Smooth muscle cell (in vitro differentiated cells): Measurements from ENCODE around the gene KCNIP2. TPM values are rescaled to one million over a fixed set of nuclear protein-coding genes. Genes with fewer than 3 reads are reported as not detected.

Experiments used
- DNase-seq: peaks from one replicate; lab custom pipeline; 2025; ENCODE audit not compliant: unreplicated experiment; lab: John Stamatoyannopoulos, UW
- H2AFZ ChIP-seq: fragments of 200-600 bp; sonication (generic); 2 replicates; pipeline ENCODE4 v1.6.0; 2016; ENCODE audit warnings: antibody characterized with exemption, low read depth, mild to moderate bottlenecking
- H3F3A ChIP-seq: fragments of 200-600 bp; sonication (generic); 2 replicates; pipeline ENCODE4 v1.6.0; 2017; ENCODE audit warnings: antibody characterized with exemption, low read depth
- H3K27ac ChIP-seq: fragments of 200-600 bp; sonication (generic); 2 replicates; pipeline ENCODE4 v1.5.1; 2016; ENCODE audit warnings: low read depth, mild to moderate bottlenecking
- H3K27me3 ChIP-seq: fragments of 200-600 bp; sonication (generic); 2 replicates; pipeline ENCODE4 v1.6.1; 2016; ENCODE audit warnings: low read depth, mild to moderate bottlenecking
- H3K36me3 ChIP-seq: fragments of 200-600 bp; sonication (generic); 2 replicates; pipeline ENCODE4 v1.5.1; 2016; ENCODE audit warnings: low read depth
- H3K4me1 ChIP-seq: fragments of 200-600 bp; sonication (generic); 2 replicates; pipeline ENCODE4 v1.5.1; 2016; ENCODE audit warnings: low read depth
- H3K4me2 ChIP-seq: fragments of 200-600 bp; sonication (generic); 2 replicates; pipeline ENCODE4 v1.6.0; 2016; ENCODE audit warnings: mild to moderate bottlenecking
- H3K4me3 ChIP-seq: fragments of 200-600 bp; sonication (generic); 2 replicates; pipeline ENCODE4 v1.5.1; 2016; ENCODE audit warnings: mild to moderate bottlenecking
- H3K79me2 ChIP-seq: fragments of 200-600 bp; sonication (generic); 2 replicates; pipeline ENCODE4 v1.6.0; 2016; ENCODE audit warnings: low read depth, mild to moderate bottlenecking
- H3K9ac ChIP-seq: fragments of 200-600 bp; sonication (generic); 2 replicates; pipeline ENCODE4 v1.6.0; 2016; ENCODE audit warnings: low read depth
- H3K9me3 ChIP-seq: fragments of 200-600 bp; sonication (generic); replicated peaks from 2 replicates; pipeline ENCODE4 v1.5.1; 2016; ENCODE audit warnings: low read depth
- H4K20me1 ChIP-seq: fragments of 200-600 bp; sonication (generic); 2 replicates; pipeline ENCODE4 v1.6.0; 2016; ENCODE audit warnings: low read depth
- WGBS: methylation state at CpG from one replicate; pipeline ENCODE4 v1.1.7; 2016; ENCODE audit warnings: low lambda C conversion rate; 5-methylcytosine and 5-hydroxymethylcytosine counted together
- polyA plus RNA-seq: library from polyadenylated mRNA; unstranded; fragments of >200 nt; fragmentation: Nextera tagmentation; extraction: Ambion mirVana; gene quantifications from 2 replicates; pipeline ENCODE4 v1.2.1, GENCODE V29; 2016
- total RNA-seq: library from RNA; depleted of rRNA; stranded (reverse); fragments of >200 nt; gene quantifications from 2 replicates; pipeline ENCODE4 v1.2.3, GENCODE V29; 2014
- TF ChIP-seq, protein P1 (sequence below): fragments of 200-600 bp; sonication (generic); IDR thresholded peaks from 2 replicates; pipeline ENCODE4 v1.5.1; 2017; ENCODE audit warnings: borderline replicate concordance, mild to moderate bottlenecking, antibody characterized with exemption; ENCODE audit not compliant: insufficient read depth, poor library complexity, severe bottlenecking

Gene KCNIP2
- total and polyA plus RNA-seq, 2 experiments from 2014 or later: 0.87 to 3.9 TPM

DNA sequence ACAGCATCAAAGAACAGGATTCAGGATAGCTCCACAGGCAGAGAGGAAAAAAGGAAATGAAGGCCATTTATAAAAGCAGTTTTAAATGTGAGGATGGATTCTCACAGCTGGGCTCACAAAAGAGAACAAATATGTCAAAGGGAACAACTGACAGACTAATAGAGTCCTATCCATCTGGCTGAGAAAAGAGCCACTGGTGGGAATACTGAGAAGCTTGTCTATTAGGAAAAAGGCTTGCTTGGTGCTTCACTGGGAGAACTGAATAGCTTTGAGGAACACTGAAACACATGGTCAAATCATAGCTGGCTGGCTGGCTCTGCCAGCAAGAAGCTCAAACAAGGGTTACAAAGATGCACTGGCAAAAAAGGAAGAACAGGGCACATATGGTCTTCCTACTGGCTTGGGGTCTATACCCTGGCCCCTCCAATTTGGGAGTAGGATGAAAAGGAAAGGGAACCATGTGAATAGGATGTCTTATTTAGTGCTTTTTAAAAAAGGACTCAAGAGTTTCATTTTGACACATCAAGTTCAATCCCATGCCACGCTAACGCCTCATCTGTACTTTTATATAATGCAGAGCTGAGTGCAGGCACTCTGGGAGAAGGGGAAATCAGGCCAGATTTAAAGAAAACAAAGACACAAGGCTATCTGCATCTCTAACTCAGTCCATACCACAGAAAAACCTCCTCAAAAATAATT lies 44.8 kb upstream of the KCNIP2 start:
- no peak for DNase-seq
- no peak overlapping the region for H3K9ac ChIP-seq
- no peak overlapping the region for H2AFZ ChIP-seq
- TF ChIP-seq, protein P1, sequence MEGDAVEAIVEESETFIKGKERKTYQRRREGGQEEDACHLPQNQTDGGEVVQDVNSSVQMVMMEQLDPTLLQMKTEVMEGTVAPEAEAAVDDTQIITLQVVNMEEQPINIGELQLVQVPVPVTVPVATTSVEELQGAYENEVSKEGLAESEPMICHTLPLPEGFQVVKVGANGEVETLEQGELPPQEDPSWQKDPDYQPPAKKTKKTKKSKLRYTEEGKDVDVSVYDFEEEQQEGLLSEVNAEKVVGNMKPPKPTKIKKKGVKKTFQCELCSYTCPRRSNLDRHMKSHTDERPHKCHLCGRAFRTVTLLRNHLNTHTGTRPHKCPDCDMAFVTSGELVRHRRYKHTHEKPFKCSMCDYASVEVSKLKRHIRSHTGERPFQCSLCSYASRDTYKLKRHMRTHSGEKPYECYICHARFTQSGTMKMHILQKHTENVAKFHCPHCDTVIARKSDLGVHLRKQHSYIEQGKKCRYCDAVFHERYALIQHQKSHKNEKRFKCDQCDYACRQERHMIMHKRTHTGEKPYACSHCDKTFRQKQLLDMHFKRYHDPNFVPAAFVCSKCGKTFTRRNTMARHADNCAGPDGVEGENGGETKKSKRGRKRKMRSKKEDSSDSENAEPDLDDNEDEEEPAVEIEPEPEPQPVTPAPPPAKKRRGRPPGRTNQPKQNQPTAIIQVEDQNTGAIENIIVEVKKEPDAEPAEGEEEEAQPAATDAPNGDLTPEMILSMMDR: no peak
- H3K4me3 ChIP-seq: no peak overlapping the region
- 100% methylated on average over 2 of the region's 2 CpGs for WGBS
- no peaks in the 10 kb centered on the region for H3K9me3 ChIP-seq
- H3K36me3 ChIP-seq: no peaks in the 10 kb centered on the region
- no peak overlapping the region for H3K4me2 ChIP-seq
- peaks cover 4% of the 10 kb centered on the region for H3K4me1 ChIP-seq
- H3F3A ChIP-seq: no peaks in the 10 kb centered on the region
- H4K20me1 ChIP-seq: peaks cover 36% of the 10 kb centered on the region
- no peaks in the 10 kb centered on the region for H3K79me2 ChIP-seq
- H3K27me3 ChIP-seq: no peaks in the 10 kb centered on the region
- H3K27ac ChIP-seq: no peak overlapping the region

DNA sequence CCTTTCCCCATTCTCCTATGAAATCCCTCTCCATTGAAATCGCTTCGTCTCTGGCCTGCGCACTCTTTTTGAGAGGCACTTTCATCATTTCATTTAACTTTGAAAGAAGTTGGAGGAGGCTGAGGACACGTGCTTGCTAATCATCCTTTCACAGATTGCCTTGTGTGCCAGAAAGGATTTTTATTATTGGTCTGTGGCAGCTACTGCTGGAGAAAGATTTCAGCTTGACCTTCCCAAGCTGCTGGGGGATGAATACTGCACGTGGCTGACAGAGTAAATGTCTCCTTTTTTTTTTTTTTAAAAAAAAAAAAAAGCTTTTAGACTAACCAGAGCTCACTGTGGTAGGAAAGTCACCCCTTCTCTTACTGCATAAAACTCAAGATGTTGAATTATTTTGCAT lies 44.2 kb upstream of the KCNIP2 start:
- H3K9me3 ChIP-seq: no peaks in the 10 kb centered on the region
- no peaks in the 10 kb centered on the region for H3K36me3 ChIP-seq
- H3K9ac ChIP-seq: no peak overlapping the region
- no peaks in the 10 kb centered on the region for H3F3A ChIP-seq
- H3K4me2 ChIP-seq: no peak overlapping the region
- H3K4me3 ChIP-seq: no peak overlapping the region
- 94% methylated on average over 5 of the region's 5 CpGs for WGBS
- DNase-seq: no peak
- TF ChIP-seq, protein P1: no peak
- no peak overlapping the region for H3K27ac ChIP-seq
- no peak overlapping the region for H2AFZ ChIP-seq
- no peaks in the 10 kb centered on the region for H3K4me1 ChIP-seq
- H3K27me3 ChIP-seq: no peaks in the 10 kb centered on the region
- no peaks in the 10 kb centered on the region for H3K79me2 ChIP-seq
- H4K20me1 ChIP-seq: peaks cover 35% of the 10 kb centered on the region

DNA sequence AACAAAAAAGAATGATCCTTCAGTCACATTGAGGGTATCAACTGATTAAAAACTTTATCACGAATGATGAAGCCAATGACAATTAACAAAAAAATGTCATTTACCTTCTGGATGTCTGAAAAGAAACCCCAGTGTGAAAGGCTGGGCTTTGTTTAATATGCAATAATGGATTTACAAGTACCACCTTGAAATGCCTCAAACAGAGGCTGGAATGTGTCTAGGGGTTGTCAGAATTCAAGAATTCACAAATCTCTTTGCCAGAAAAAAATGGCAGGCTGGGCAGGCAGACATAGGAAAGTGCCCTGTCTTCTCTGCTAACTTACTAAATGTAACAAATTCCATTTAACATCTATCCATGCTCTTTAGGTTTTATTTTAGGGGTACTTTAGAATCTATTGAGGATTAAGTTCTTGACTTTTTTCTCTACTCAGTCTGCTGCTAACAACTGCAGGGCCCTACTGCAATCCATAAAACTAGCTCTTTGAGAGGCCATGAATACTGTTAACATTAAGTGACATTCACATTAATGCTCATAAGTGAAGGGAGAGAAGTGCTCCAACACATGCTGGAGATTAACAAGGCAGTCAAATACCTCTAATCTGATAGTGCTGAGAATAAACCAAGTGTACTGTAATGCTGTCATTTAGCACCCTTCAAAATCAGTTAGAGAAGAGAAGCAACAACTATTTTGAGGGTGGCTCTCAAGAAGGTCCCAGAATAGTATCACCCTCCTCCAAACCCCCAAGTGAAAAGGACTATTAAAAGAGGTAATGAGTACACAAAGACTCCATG lies 43.1 kb upstream of the KCNIP2 start:
- Histone ChIP-seq H3K4me1 (no peaks in the 10 kb centered on the region), H3K9me3 (no peaks in the 10 kb centered on the region), H3K4me2 (no peak overlapping the region), H3K79me2 (no peaks in the 10 kb centered on the region), H3K9ac (no peak overlapping the region), H3F3A (no peaks in the 10 kb centered on the region), H3K27me3 (no peaks in the 10 kb centered on the region), H3K27ac (no peak overlapping the region), H3K36me3 (no peaks in the 10 kb centered on the region), H3K4me3 (no peak overlapping the region), H4K20me1 (peaks cover 36% of the 10 kb centered on the region), H2AFZ (no peak overlapping the region)
- WGBS: 100% methylated on average over 1 of the region's 1 CpG
- TF ChIP-seq, protein P1: no peak
- DNase-seq: no peak
